ENCODE measurements around the gene UQCRH.

Gene UQCRH

GRCh38 chr1:46342677-46343350 lies 39.3 kb downstream of the UQCRH start:
- Histone ChIP-seq H3K79me2 (ENCODE audit: insufficient read depth, low read length) (peaks cover 34% of the 10 kb centered on the region), H3K4me2 (ENCODE audit: low read depth, low read length, poor library complexity, severe bottlenecking) (no peak overlapping the region)

GRCh38 chr1:46343351-46343695 lies 39.8 kb downstream of the UQCRH start:
- Histone ChIP-seq H3K36me3 (ENCODE audit: low read length) (no peaks in the 10 kb centered on the region), H3K27ac (ENCODE audit: low read depth, low read length) (no peak overlapping the region), H3K9ac (ENCODE audit: low read length) (no peak overlapping the region), H3K27me3 (ENCODE audit: low read length) (no peaks in the 10 kb centered on the region), H3K9me2 (replicated peaks; ENCODE audit: insufficient read depth, low read length) (no peaks in the 10 kb centered on the region), H3K9me3 (ENCODE audit: insufficient read depth, low read length) (no peaks in the 10 kb centered on the region), H2AFZ (ENCODE audit: low read depth, low read length, severe bottlenecking) (no peak overlapping the region), H3K79me2 (ENCODE audit: insufficient read depth, low read length) (peaks cover 34% of the 10 kb centered on the region), H3K4me3 (ENCODE audit: insufficient read depth, low read length, poor library complexity, severe bottlenecking) (no peak overlapping the region), H4K20me1 (ENCODE audit: low read depth, low read length) (no peaks in the 10 kb centered on the region), H3F3A (ENCODE audit: insufficient read depth) (peaks cover 16% of the 10 kb centered on the region; the same call in 1 of the 2 replicates), H3K4me2 (ENCODE audit: low read depth, low read length, poor library complexity, severe bottlenecking) (no peak overlapping the region)
- no peak for TF ChIP-seq EZH2phosphoT487 (conservative IDR thresholded peaks at IDR 0.05; ENCODE audit: low read length)
- no peak for TF ChIP-seq CTCF (IDR thresholded peaks at IDR 0.05; ENCODE audit: insufficient read depth, low read length, poor library complexity, severe bottlenecking)

More at GRCh38 chr1:46342677-46343350, 39.3 kb downstream of the UQCRH start:
- peaks cover 16% of the 10 kb centered on the region; the same call in 1 of the 2 replicates for H3F3A ChIP-seq (ENCODE audit: insufficient read depth)
- H3K9me3 ChIP-seq (ENCODE audit: insufficient read depth, low read length), result no peaks in the 10 kb centered on the region
- no peak overlapping the region for H2AFZ ChIP-seq (ENCODE audit: low read depth, low read length, severe bottlenecking)
- no peak for TF ChIP-seq CTCF (IDR thresholded peaks at IDR 0.05; ENCODE audit: insufficient read depth, low read length, poor library complexity, severe bottlenecking)
- no peak for TF ChIP-seq EZH2phosphoT487 (conservative IDR thresholded peaks at IDR 0.05; ENCODE audit: low read length)
- H3K9ac ChIP-seq (ENCODE audit: low read length), result no peak overlapping the region
- no peaks in the 10 kb centered on the region for H3K27me3 ChIP-seq (ENCODE audit: low read length)
- H3K9me2 ChIP-seq (replicated peaks; ENCODE audit: insufficient read depth, low read length), result no peaks in the 10 kb centered on the region
- H3K36me3 ChIP-seq (ENCODE audit: low read length), result no peaks in the 10 kb centered on the region
- H4K20me1 ChIP-seq (ENCODE audit: low read depth, low read length), result no peaks in the 10 kb centered on the region
- no peak overlapping the region for H3K27ac ChIP-seq (ENCODE audit: low read depth, low read length)
- H3K4me3 ChIP-seq (ENCODE audit: insufficient read depth, low read length, poor library complexity, severe bottlenecking), result no peak overlapping the region

GRCh38 chr1:46343705-46344104 lies 40.2 kb downstream of the UQCRH start:
- Histone ChIP-seq H3K79me2 (ENCODE audit: insufficient read depth, low read length) (peaks cover 34% of the 10 kb centered on the region), H3K36me3 (ENCODE audit: low read length) (no peaks in the 10 kb centered on the region), H3K4me2 (ENCODE audit: low read depth, low read length, poor library complexity, severe bottlenecking) (no peak overlapping the region), H4K20me1 (ENCODE audit: low read depth, low read length) (no peaks in the 10 kb centered on the region), H3K9me3 (ENCODE audit: insufficient read depth, low read length) (no peaks in the 10 kb centered on the region), H3K27ac (ENCODE audit: low read depth, low read length) (no peak overlapping the region), H3K9ac (ENCODE audit: low read length) (no peak overlapping the region), H3K27me3 (ENCODE audit: low read length) (no peaks in the 10 kb centered on the region), H3K4me3 (ENCODE audit: insufficient read depth, low read length, poor library complexity, severe bottlenecking) (no peak overlapping the region), H3K9me2 (replicated peaks; ENCODE audit: insufficient read depth, low read length) (no peaks in the 10 kb centered on the region), H2AFZ (ENCODE audit: low read depth, low read length, severe bottlenecking) (no peak overlapping the region), H3F3A (ENCODE audit: insufficient read depth) (peaks cover 14% of the 10 kb centered on the region; the same call in 1 of the 2 replicates)
- TF ChIP-seq CTCF (IDR thresholded peaks at IDR 0.05; ENCODE audit: insufficient read depth, low read length, poor library complexity, severe bottlenecking) (no peak), EZH2phosphoT487 (conservative IDR thresholded peaks at IDR 0.05; ENCODE audit: low read length) (no peak)
